BJ (cell line): Measurements from ENCODE around the gene RUNX1. TPM values are rescaled to one million over a fixed set of nuclear protein-coding genes. Genes with fewer than 3 reads are reported as not detected.

Source experiments
- CTCF ChIA-PET: fragments of 350-600 bp; formaldehyde crosslinking; extraction: SDS; loops from one replicate; lab custom pipeline; 2021; ENCODE audit warnings: antibody characterized with exemption, inconsistent platforms; lab: Yijun Ruan, JAX
- POLR2A ChIA-PET: fragments of 300-600 bp; sonication (Branson Sonifier 250); formaldehyde crosslinking; extraction: SDS; loops from one replicate; lab custom pipeline; 2021; ENCODE audit warnings: antibody characterized with exemption; lab: Charles Lee
- DNase-seq: peaks from one replicate; pipeline ENCODE4 v3.0.0-alpha.2; 2011; ENCODE audit warnings: low read depth
- H3K27me3 ChIP-seq: 2 replicates; pipeline ENCODE4 v1.6.0; 2011; ENCODE audit warnings: low read length; ENCODE audit not compliant: control insufficient read depth, insufficient read depth
- H3K36me3 ChIP-seq: 2 replicates; pipeline ENCODE4 v1.5.1; 2011; ENCODE audit warnings: low read length; ENCODE audit not compliant: control insufficient read depth, insufficient read depth
- H3K4me3 ChIP-seq: 2 replicates; pipeline ENCODE4 v1.5.1; 2011; ENCODE audit warnings: low read depth, mild to moderate bottlenecking, control low read depth, low read length
- CTCF ChIP-seq: IDR thresholded peaks from 2 replicates; pipeline ENCODE4 v1.5.1; 2011; ENCODE audit warnings: low read depth, mild to moderate bottlenecking, control low read depth, inconsistent platforms, low read length, moderate library complexity; ENCODE audit not compliant: insufficient read depth
- polyA plus RNA-seq: library from polyadenylated mRNA; depleted of rRNA; stranded (reverse); fragments of >200 nt; gene quantifications from 2 replicates; pipeline ENCODE4 v1.2.3, GENCODE V29; 2011

RUNX1 gene
- polyA plus RNA-seq, 1 experiment: 36.1 TPM

DNA sequence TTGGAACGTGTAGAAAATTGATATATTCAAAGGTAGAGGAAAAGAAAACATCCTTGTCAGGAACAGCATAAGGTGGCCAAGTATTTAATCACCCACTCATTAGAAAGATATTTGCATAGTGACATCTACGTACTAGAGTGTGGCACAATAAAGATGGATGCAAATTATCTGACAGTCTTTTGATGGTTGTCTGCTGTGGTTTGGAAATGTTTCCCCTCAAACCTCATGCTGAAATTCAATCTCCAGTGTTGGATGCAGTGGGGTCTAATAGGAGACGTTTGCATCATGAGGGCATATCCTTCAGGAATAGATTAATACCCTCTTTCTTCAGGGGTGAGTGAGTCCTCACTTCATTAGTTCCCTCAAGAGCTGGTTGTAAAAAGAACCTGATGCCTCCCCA is 34.1 kb upstream of the RUNX1 start:
- Histone ChIP-seq H3K4me3 (no peak overlapping the region), H3K36me3 (no peaks in the 10 kb centered on the region), H3K27me3 (no peaks in the 10 kb centered on the region)
- POLR2A ChIA-PET: no interaction called here
- CTCF ChIA-PET: no interaction called here
- TF ChIP-seq CTCF: no peak
- no peak for DNase-seq

- H3K27me3 ChIP-seq: no peaks in the 10 kb centered on the region
- no peaks in the 10 kb centered on the region for H3K36me3 ChIP-seq
- ChIA-PET CTCF (interaction anchor here (1.3 kb wide), 1 partner anchor 11 kb away, joined by 3 read pairs; no protein-coding TSS in a partner anchor), POLR2A (no interaction called here)
- no peak for TF ChIP-seq CTCF
- DNase-seq: no peak
- H3K4me3 ChIP-seq: no peak overlapping the region
Measured at GRCh38 chr21:35081861-35082260, 32.8 kb upstream of the RUNX1 start.

GRCh38 chr21:35079181-35079580 is 30.1 kb upstream of the RUNX1 start:
- Histone ChIP-seq H3K36me3 (no peaks in the 10 kb centered on the region), H3K4me3 (no peak overlapping the region), H3K27me3 (no peaks in the 10 kb centered on the region)
- ChIA-PET POLR2A (no interaction called here), CTCF (no interaction called here)
- DNase-seq: no peak
- no peak for TF ChIP-seq CTCF

GRCh38 chr21:35077975-35078374 is 28.9 kb upstream of the RUNX1 start:
- ChIA-PET POLR2A (no interaction called here), CTCF (no interaction called here)
- no peak for DNase-seq

GRCh38 chr21:35077466-35077865 is 28.4 kb upstream of the RUNX1 start:
- ChIA-PET POLR2A (no interaction called here), CTCF (no interaction called here)
- no peak for TF ChIP-seq CTCF
- Histone ChIP-seq H3K27me3 (no peaks in the 10 kb centered on the region), H3K36me3 (no peaks in the 10 kb centered on the region), H3K4me3 (no peak overlapping the region)
- DNase-seq: no peak

More at GRCh38 chr21:35077975-35078374, 28.9 kb upstream of the RUNX1 start:
- TF ChIP-seq CTCF: no peak
- Histone ChIP-seq H3K27me3 (no peaks in the 10 kb centered on the region), H3K4me3 (no peak overlapping the region), H3K36me3 (no peaks in the 10 kb centered on the region)
